OCI-M1 (cell line): Measurements from ENCODE around the gene TMEM253.

Experiments
- DNase-seq: peaks from one replicate; lab custom pipeline; 2025; lab: John Stamatoyannopoulos, UW

The TMEM253 gene

GRCh38 chr14:21105095-21105494 lies 4.2 kb downstream of the TMEM253 start:
- no peak for DNase-seq

- no peak for DNase-seq
These were observed 5.3 kb downstream of the TMEM253 start for GRCh38 chr14:21106176-21106497.

- DNase-seq, result peak; percentile 85
These were observed 5.8 kb downstream of the TMEM253 start for GRCh38 chr14:21106498-21107282.

GRCh38 chr14:21107283-21107800 lies 6.5 kb downstream of the TMEM253 start:
- no peak for DNase-seq

GRCh38 chr14:21108791-21109190 lies 7.9 kb downstream of the TMEM253 start:
- DNase-seq, result no peak

- no peak for DNase-seq
These were observed 8.7 kb downstream of the TMEM253 start for GRCh38 chr14:21109377-21110138.

GRCh38 chr14:21112255-21112654 lies 11.4 kb downstream of the TMEM253 start:
- DNase-seq, result no peak

GRCh38 chr14:21113369-21113768 lies 12.5 kb downstream of the TMEM253 start:
- no peak for DNase-seq

- DNase-seq, result no peak
These were observed 18.1 kb downstream of the TMEM253 start for GRCh38 chr14:21118933-21119332.

- no peak for DNase-seq
These were observed 19.8 kb downstream of the TMEM253 start for GRCh38 chr14:21120686-21121085.

GRCh38 chr14:21121122-21121521 lies 20.3 kb downstream of the TMEM253 start:
- DNase-seq, result no peak

GRCh38 chr14:21123429-21123828 lies 22.6 kb downstream of the TMEM253 start:
- no peak for DNase-seq

- peak; percentile 4 for DNase-seq
These were observed 33.0 kb downstream of the TMEM253 start for GRCh38 chr14:21133901-21134300.

GRCh38 chr14:21136024-21136423 lies 35.2 kb downstream of the TMEM253 start:
- DNase-seq, result peak; percentile 23

- no peak for DNase-seq
These were observed 41.5 kb downstream of the TMEM253 start for GRCh38 chr14:21142357-21142756.

GRCh38 chr14:21145437-21145836 lies 44.6 kb downstream of the TMEM253 start:
- no peak for DNase-seq

- no peak for DNase-seq
These were observed 48.9 kb downstream of the TMEM253 start for GRCh38 chr14:21149641-21150367.
